T-cell (primary cell): ENCODE data around the gene C16orf96. TPM values are rescaled to one million over a fixed set of nuclear protein-coding genes. Genes with fewer than 3 reads are reported as not detected.
A peak's percentile ranks its signal among the peaks of the same experiment; 100 is the strongest.

ENCODE experiments used
- ATAC-seq, 4 experiments: fragments of 200-7000 bp in 3 of 4; fragments of 150-1000 bp in 1 of 4; cut with Tn5 transposase; replicated peaks in 1 of 4; 1 replicate in 3 of 4; 2 replicates in 1 of 4; pipeline ENCODE4 v1.10.0; 2021; ENCODE audit warnings: moderate library complexity in 3 of 4, mild to moderate bottlenecking in 2 of 4, moderate number of reproducible peaks in 1 of 4
- CTCF ChIA-PET, 2 donors: fragments of 300-600 bp; sonication (Branson Sonifier 250); formaldehyde crosslinking; loops; one replicate each; lab custom pipeline; 2022; ENCODE audit warnings: antibody characterized with exemption in 2 of 2; lab: Charles Lee
- POLR2A ChIA-PET, 2 donors: fragments of 300-600 bp; sonication (Branson Sonifier 250); formaldehyde crosslinking; loops; one replicate each; lab custom pipeline; 2022; ENCODE audit warnings: antibody characterized with exemption in 2 of 2; lab: Charles Lee
- DNase-seq, 35 experiments: peaks; one replicate each; pipeline versions ENCODE4 v3.0.0 to v3.0.0-alpha.2; 2013 to 2023
- H3K27ac ChIP-seq: one replicate; pipeline ENCODE4 v1.5.1; 2013; ENCODE audit warnings: low read length
- H3K27me3 ChIP-seq, 2 experiments: replicated peaks in 1 of 2; 1 replicate in 1 of 2; 2 replicates in 1 of 2; pipeline versions ENCODE4 v1.6.1 to v1.7.0; 2013; ENCODE audit warnings: low read length in 1 of 2, mixed read lengths in 1 of 2; ENCODE audit not compliant: control insufficient read depth in 2 of 2, insufficient read depth in 2 of 2; ENCODE audit errors: extremely low read depth in 1 of 2
- H3K36me3 ChIP-seq, 2 donors: 1 replicate in 1 of 2; 2 replicates in 1 of 2; pipeline versions ENCODE4 v1.6.1 to v1.7.0; 2013; ENCODE audit warnings: low read length in 1 of 2; ENCODE audit not compliant: control insufficient read depth in 2 of 2, insufficient read depth in 1 of 2; ENCODE audit errors: extremely low read depth in 1 of 2
- H3K4me1 ChIP-seq, 2 experiments: 1 replicate in 1 of 2; 2 replicates in 1 of 2; pipeline versions ENCODE4 v1.6.1 to v1.7.0; 2013; ENCODE audit warnings: low read length in 2 of 2, mixed read lengths in 1 of 2; ENCODE audit not compliant: insufficient read depth in 2 of 2, control insufficient read depth in 1 of 2; ENCODE audit errors: extremely low read depth in 1 of 2
- H3K4me3 ChIP-seq, 2 donors: 1 replicate in 1 of 2; 2 replicates in 1 of 2; pipeline versions ENCODE4 v1.5.1 to v1.7.0; 2013; ENCODE audit warnings: mild to moderate bottlenecking in 2 of 2, low read length in 1 of 2, moderate library complexity in 1 of 2; ENCODE audit not compliant: control insufficient read depth in 1 of 2; ENCODE audit errors: extremely low read depth in 1 of 2
- H3K9me3 ChIP-seq: 2 replicates; pipeline ENCODE4 v1.7.0; 2013
- H3K27ac Mint-ChIP-seq, 2 donors: one replicate each; pipeline ENCODE4 v1.8.0; 2020 to 2021; ENCODE audit warnings: mild to moderate bottlenecking in 2 of 2, mixed read lengths in 2 of 2
- H3K27me3 Mint-ChIP-seq, 2 donors: one replicate each; pipeline ENCODE4 v1.8.0; 2021 to 2022; ENCODE audit warnings: mixed read lengths in 2 of 2
- H3K36me3 Mint-ChIP-seq: one replicate; pipeline ENCODE4 v1.8.0; 2021; ENCODE audit warnings: mixed read lengths
- H3K4me1 Mint-ChIP-seq, 3 donors: one replicate each; pipeline ENCODE4 v1.8.0; 2020 to 2022; ENCODE audit warnings: mixed read lengths in 3 of 3, mild to moderate bottlenecking in 1 of 3
- H3K4me3 Mint-ChIP-seq, 3 donors: one replicate each; pipeline ENCODE4 v1.8.0; 2020 to 2022; ENCODE audit warnings: mild to moderate bottlenecking in 3 of 3, mixed read lengths in 3 of 3, moderate library complexity in 3 of 3
- H3K9me3 Mint-ChIP-seq, 3 donors: one replicate each; pipeline ENCODE4 v1.8.0; 2020 to 2022; ENCODE audit warnings: mixed read lengths in 3 of 3
- WGBS: methylation state at CpG from one replicate; pipeline ENCODE4 v1.1.5; 2013; ENCODE audit warnings: missing lambda C conversion rate; ENCODE audit not compliant: insufficient coverage; 5-methylcytosine and 5-hydroxymethylcytosine counted together
- total RNA-seq, 35 experiments: library from RNA in 6 of 35; stranded (reverse) in 6 of 35; fragments of 120-200 nt in 1 of 35; gene quantifications; one replicate each; pipeline versions ENCODE4 v1.2.1 to v1.2.4 and lab custom pipeline; 2013 to 2026

Gene C16orf96
- total RNA-seq, 5 donors from 2014 or later (not counting 1 experiment from before 2014, with no cell fraction given): 0.30 to 0.66 (median 0.50) TPM

GRCh38 chr16:4510747-4511426 is 45.3 kb upstream of the C16orf96 start:
- no peak overlapping the region for H3K4me3 ChIP-seq
- no peaks in the 10 kb centered on the region for H3K9me3 ChIP-seq
- H3K27ac ChIP-seq: no peak overlapping the region
- ATAC-seq: no peak
- DNase-seq: no peak
- CTCF ChIA-PET: no interaction called here
- peak overlapping the region; percentile 77 to 83 for H3K27ac Mint-ChIP-seq
- H3K36me3 Mint-ChIP-seq: peaks cover 48% of the 10 kb centered on the region
- no peaks in the 10 kb centered on the region for H3K27me3 ChIP-seq
- peaks cover 27 to 80% of the 10 kb centered on the region in 2 experiments for H3K4me1 ChIP-seq
- POLR2A ChIA-PET: no interaction called here
- 90% methylated on average over 12 of the region's 14 CpGs for WGBS
- no peak overlapping the region for H3K4me3 Mint-ChIP-seq
- no peaks in the 10 kb centered on the region for H3K27me3 Mint-ChIP-seq
- H3K4me1 Mint-ChIP-seq: peaks cover 56 to 70% (median 58%) of the 10 kb centered on the region in 3 donors
- H3K36me3 ChIP-seq: peaks cover 23 to 74% of the 10 kb centered on the region in 2 donors
- H3K9me3 Mint-ChIP-seq: no peaks in the 10 kb centered on the region

- H3K27me3 ChIP-seq: no peaks in the 10 kb centered on the region
- H3K27ac ChIP-seq: peak overlapping the region; percentile 22
- peaks cover 23 to 73% of the 10 kb centered on the region in 2 donors for H3K36me3 ChIP-seq
- Mint-ChIP-seq H3K4me1 (peaks cover 53 to 69% (median 55%) of the 10 kb centered on the region in 3 donors), H3K36me3 (peaks cover 43% of the 10 kb centered on the region), H3K27ac (peak overlapping the region; percentile 77 to 83), H3K9me3 (no peaks in the 10 kb centered on the region), H3K27me3 (no peaks in the 10 kb centered on the region), H3K4me3 (no peak overlapping the region)
- CTCF ChIA-PET: interaction anchor here in 1 of 2 donors (0.6 kb wide), 1 partner anchor 16 kb away, joined by 4 read pairs; no protein-coding TSS in a partner anchor
- POLR2A ChIA-PET: no interaction called here
- ATAC-seq (no peak), DNase-seq (no peak)
- peaks cover 24 to 79% of the 10 kb centered on the region in 2 experiments for H3K4me1 ChIP-seq
- no peaks in the 10 kb centered on the region for H3K9me3 ChIP-seq
- H3K4me3 ChIP-seq: no peak overlapping the region
- WGBS: 79% methylated on average over 8 of the region's 9 CpGs
These were observed 44.6 kb upstream of the C16orf96 start for GRCh38 chr16:4511441-4512082.

- peaks cover 43% of the 10 kb centered on the region for H3K36me3 Mint-ChIP-seq
- H3K27ac ChIP-seq: no peak overlapping the region
- DNase-seq (no peak), ATAC-seq (no peak)
- H3K9me3 ChIP-seq: no peaks in the 10 kb centered on the region
- H3K4me1 ChIP-seq: peaks cover 20 to 78% of the 10 kb centered on the region in 2 experiments
- WGBS: 98% methylated on average over 8 of the region's 10 CpGs
- no peak overlapping the region for H3K4me3 Mint-ChIP-seq
- H3K36me3 ChIP-seq: peaks cover 23 to 64% of the 10 kb centered on the region in 2 donors
- ChIA-PET CTCF (no interaction called here), POLR2A (no interaction called here)
- no peaks in the 10 kb centered on the region for H3K9me3 Mint-ChIP-seq
- H3K4me3 ChIP-seq: no peak overlapping the region
- peaks cover 47 to 67% (median 49%) of the 10 kb centered on the region in 3 donors for H3K4me1 Mint-ChIP-seq
- peak overlapping the region; percentile 71 to 76 for H3K27ac Mint-ChIP-seq
- H3K27me3 ChIP-seq: no peaks in the 10 kb centered on the region
- no peaks in the 10 kb centered on the region for H3K27me3 Mint-ChIP-seq
These were observed 43.7 kb upstream of the C16orf96 start for GRCh38 chr16:4512473-4512872.

- no peaks in the 10 kb centered on the region for H3K27me3 Mint-ChIP-seq
- peak overlapping the region; percentile 66 for H3K27ac ChIP-seq
These were observed 42.9 kb upstream of the C16orf96 start for GRCh38 chr16:4513086-4513860.

GRCh38 chr16:4513881-4514280 is 42.3 kb upstream of the C16orf96 start:
- POLR2A ChIA-PET: no interaction called here
- peaks cover 46 to 67% (median 56%) of the 10 kb centered on the region in 3 donors for H3K4me1 Mint-ChIP-seq
- no peaks in the 10 kb centered on the region for H3K9me3 Mint-ChIP-seq
- H3K9me3 ChIP-seq: no peaks in the 10 kb centered on the region
- DNase-seq (no peak), ATAC-seq (no peak)
- H3K27ac ChIP-seq: peak overlapping the region; percentile 66
- H3K36me3 Mint-ChIP-seq: peaks cover 30% of the 10 kb centered on the region
- H3K27ac Mint-ChIP-seq: peak overlapping the region; percentile 89 to 96
- H3K4me1 ChIP-seq: peaks cover 20 to 76% of the 10 kb centered on the region in 2 experiments
- H3K4me3 Mint-ChIP-seq: peak overlapping the region in 1 of 3 donors; percentile 53
- 100% methylated on average over 4 of the region's 7 CpGs for WGBS
- no peaks in the 10 kb centered on the region for H3K27me3 ChIP-seq
- no peaks in the 10 kb centered on the region for H3K27me3 Mint-ChIP-seq
- CTCF ChIA-PET: interaction anchor here in 1 of 2 donors (1.2 to 1.9 kb wide), 2 partner anchors 9 to 22 kb away, joined by 3 to 8 read pairs; no protein-coding TSS in a partner anchor
- peaks cover 18 to 50% of the 10 kb centered on the region in 2 donors for H3K36me3 ChIP-seq
- no peak overlapping the region for H3K4me3 ChIP-seq

More at GRCh38 chr16:4513086-4513860, 42.9 kb upstream of the C16orf96 start:
- no peaks in the 10 kb centered on the region for H3K9me3 ChIP-seq
- POLR2A ChIA-PET: no interaction called here
- Mint-ChIP-seq H3K4me3 (peak overlapping the region in 1 of 3 donors; percentile 53), H3K9me3 (no peaks in the 10 kb centered on the region), H3K27ac (peak overlapping the region; percentile 89 to 96), H3K36me3 (peaks cover 35% of the 10 kb centered on the region), H3K4me1 (peaks cover 41 to 64% (median 52%) of the 10 kb centered on the region in 3 donors)
- no peak overlapping the region for H3K4me3 ChIP-seq
- H3K36me3 ChIP-seq: peaks cover 20 to 56% of the 10 kb centered on the region in 2 donors
- WGBS: 95% methylated on average over 12 of the region's 19 CpGs
- ATAC-seq: no peak
- CTCF ChIA-PET: interaction anchor here in 1 of 2 donors (1.9 kb wide), 1 partner anchor 8 kb away, joined by 8 read pairs; no protein-coding TSS in a partner anchor
- H3K27me3 ChIP-seq: no peaks in the 10 kb centered on the region
- peaks cover 20 to 77% of the 10 kb centered on the region in 2 experiments for H3K4me1 ChIP-seq
- DNase-seq: no peak
